ENCODE results near the gene RNF128. TPM values are rescaled to one million over a fixed set of nuclear protein-coding genes. Genes with fewer than 3 reads are reported as not detected.

RNF128 gene
- total and polyA plus RNA-seq, 4 donors: 23.1 to 60.4 (median 43.5) TPM

GRCh38 chrX:106718709-106719108, 7.8 kb upstream of the RNF128 start:
- Histone ChIP-seq H3K27ac (ENCODE audit: low read depth in 1 of 2, low read length in 2 of 2) (peak overlapping the region; percentile 34 to 69), H3K27me3 (ENCODE audit: control insufficient read depth in 4 of 4, insufficient read depth in 4 of 4, low read length in 3 of 4) (no peaks in the 10 kb centered on the region), H3K9me3 (ENCODE audit: control insufficient read depth in 4 of 4, low read length in 3 of 4) (no peaks in the 10 kb centered on the region), H3K36me3 (ENCODE audit: control insufficient read depth in 4 of 4, insufficient read depth in 3 of 4, low read depth in 1 of 4, low read length in 3 of 4) (no peaks in the 10 kb centered on the region), H3K9ac (ENCODE audit: low read depth in 1 of 2, low read length in 2 of 2) (peak overlapping the region in 1 of 2 donors; percentile 7), H3K4me3 (ENCODE audit: low read depth in 1 of 3, low read length in 3 of 3) (no peak overlapping the region), H3K4me1 (ENCODE audit: control insufficient read depth in 4 of 4, insufficient read depth in 4 of 4, low read length in 3 of 4) (peaks cover 2 to 15% (median 10%) of the 10 kb centered on the region in 4 donors)
- no peak for TF ChIP-seq NR2F2 (IDR thresholded peaks at IDR 0.05)
- peak in 1 of 2 donors; percentile 31 for TF ChIP-seq RAD21 (IDR thresholded peaks at IDR 0.05)
- TF ChIP-seq TAF1 (conservative IDR thresholded peaks at IDR 0.05): no peak
- TF ChIP-seq SP1 (IDR thresholded peaks at IDR 0.05): peak; percentile 72
- no peak for TF ChIP-seq CTCF (IDR thresholded peaks at IDR 0.05; ENCODE audit: low read depth, low read length, missing input control)
- TF ChIP-seq FOXA2 (IDR thresholded peaks at IDR 0.05): peak; percentile 54
- peak; percentile 16 to 37 for TF ChIP-seq RXRA (IDR thresholded peaks at IDR 0.05)
- TF ChIP-seq ATF3 (IDR thresholded peaks at IDR 0.05): no peak
- peak; percentile 83 to 87 for TF ChIP-seq HNF4A (conservative IDR thresholded peaks at IDR 0.05)
- TF ChIP-seq EGR1 (IDR thresholded peaks at IDR 0.05; ENCODE audit: low read depth in 2 of 2): no peak
- TF ChIP-seq YY1 (IDR thresholded peaks at IDR 0.05): no peak
- TF ChIP-seq JUND (IDR thresholded peaks at IDR 0.05): no peak
- no peak for TF ChIP-seq MAX (IDR thresholded peaks at IDR 0.05)
- no peak for TF ChIP-seq GABPA (IDR thresholded peaks at IDR 0.05 in 1 of 2, conservative IDR thresholded peaks at IDR 0.05 in 1 of 2)
- TF ChIP-seq HNF4G (IDR thresholded peaks at IDR 0.05): peak; percentile 79
- no peak for TF ChIP-seq ZBTB33 (IDR thresholded peaks at IDR 0.05)
- TF ChIP-seq FOXA1 (IDR thresholded peaks at IDR 0.05): peak; percentile 35
- no peak for TF ChIP-seq REST (IDR thresholded peaks at IDR 0.05)
- DNase-seq (ENCODE audit: low spot score): no peak
- 26% methylated on average over 4 of the region's 4 CpGs for WGBS

Data from liver (tissue), 9 donors.